K562 (cell line): Measurements from ENCODE around the gene NEURL1B. TPM values are rescaled to one million over a fixed set of nuclear protein-coding genes. Genes with fewer than 3 reads are reported as not detected.

Source experiments
- ATAC-seq: fragments of 200-7000 bp; cut with Tn5 transposase; 3 replicates; pipeline ENCODE4 v1.9.1; 2020; ENCODE audit warnings: moderate library complexity
- BruUV-seq: library from RNA; stranded (reverse); fragments of 400-500 nt; replicated peaks from 2 replicates; lab custom pipeline; 2021; lab: Mats Ljungman, UMichigan
- CTCF ChIA-PET: fragments of 300-600 bp; formaldehyde crosslinking; extraction: SDS; loops from one replicate; lab custom pipeline; 2021; ENCODE audit warnings: low intra/inter-chr PET ratio; lab: Yijun Ruan, JAX
- POLR2A ChIA-PET: fragments of 300-600, 350-650 bp; sonication (Branson Sonifier 250); formaldehyde crosslinking; extraction: SDS; loops from one replicate; lab custom pipeline; 2021; ENCODE audit warnings: antibody characterized with exemption, inconsistent platforms; lab: Yijun Ruan, JAX
- DNase-seq, 4 experiments: peaks; one replicate each; pipeline versions ENCODE4 v3.0.0 to v3.0.0-alpha.2; 2011 to 2018; ENCODE audit warnings: low spot score in 3 of 4, mixed read lengths in 3 of 4; ENCODE audit errors: extremely low read depth in 1 of 4
- FAIRE-seq: peaks from 2 replicates; lab custom pipeline; 2011; peaks lifted over from hg19 to GRCh38; lab: Jason Lieb, UNC
- H2AFZ ChIP-seq: 2 replicates; pipeline ENCODE4 v1.6.0; 2011; ENCODE audit warnings: low read depth, low read length, control low read depth, inconsistent platforms
- H3K27ac ChIP-seq: fragments of 200-600 bp; 3 replicates; pipeline ENCODE4 v1.8.0; 2011; ENCODE audit warnings: low read depth, mild to moderate bottlenecking, control low read depth, inconsistent platforms, low read length, moderate library complexity, mixed read lengths; ENCODE audit errors: extremely low read depth
- H3K27me3 ChIP-seq, 2 experiments: fragments of 300-600 bp in 1 of 2; 2 replicates in 1 of 2; 3 replicates in 1 of 2; pipeline versions ENCODE4 v1.6.0 to v1.8.0; 2011; ENCODE audit warnings: inconsistent platforms in 2 of 2, low read length in 2 of 2, mild to moderate bottlenecking in 1 of 2, mixed read lengths in 1 of 2, moderate library complexity in 1 of 2; ENCODE audit not compliant: control insufficient read depth in 2 of 2, insufficient read depth in 2 of 2
- H3K36me3 ChIP-seq: fragments of 300-600 bp; 3 replicates; pipeline ENCODE4 v1.8.0; 2011; ENCODE audit warnings: mild to moderate bottlenecking, low read length, inconsistent platforms; ENCODE audit not compliant: control insufficient read depth, insufficient read depth
- H3K4me1 ChIP-seq, 2 experiments: fragments of 200-600 bp in 1 of 2; replicated peaks in 1 of 2; 2 replicates in 1 of 2; 3 replicates in 1 of 2; pipeline versions ENCODE4 v1.5.1 to v1.8.0; 2011; ENCODE audit warnings: inconsistent platforms in 2 of 2, low read length in 2 of 2, mild to moderate bottlenecking in 1 of 2, mixed read lengths in 1 of 2, moderate library complexity in 1 of 2; ENCODE audit not compliant: control insufficient read depth in 2 of 2, insufficient read depth in 2 of 2
- H3K4me2 ChIP-seq: 2 replicates; pipeline ENCODE4 v1.6.1; 2011; ENCODE audit warnings: low read length, control low read depth, inconsistent platforms, mixed read lengths; ENCODE audit not compliant: insufficient read depth
- H3K4me3 ChIP-seq: fragments of 200-600 bp; sonication (generic), shearing (Covaris generic); 2 replicates; pipeline ENCODE4 v1.5.1; 2016; ENCODE audit warnings: control low read depth, inconsistent platforms
- H3K79me2 ChIP-seq: fragments of 200-600 bp; 3 replicates; pipeline ENCODE4 v1.8.0; 2011; ENCODE audit warnings: low read length, inconsistent platforms; ENCODE audit not compliant: control insufficient read depth, insufficient read depth
- H3K9ac ChIP-seq, 2 experiments: 2 replicates each; pipeline versions ENCODE4 v1.6.0 to v1.6.1; 2011; ENCODE audit warnings: low read depth in 2 of 2, low read length in 2 of 2, control low read depth in 1 of 2, inconsistent platforms in 1 of 2, mild to moderate bottlenecking in 1 of 2, mixed read lengths in 1 of 2; ENCODE audit not compliant: insufficient read depth in 1 of 2
- H3K9me1 ChIP-seq: one replicate; pipeline ENCODE4 v1.6.0; 2011; ENCODE audit warnings: inconsistent platforms, mild to moderate bottlenecking, low read length, moderate library complexity; ENCODE audit not compliant: control insufficient read depth, insufficient read depth
- H3K9me3 ChIP-seq: replicated peaks from 2 replicates; pipeline ENCODE4 v1.5.1; 2011; ENCODE audit warnings: low read depth, low read length, inconsistent platforms; ENCODE audit not compliant: control insufficient read depth, insufficient read depth
- H4K20me1 ChIP-seq: replicated peaks from 2 replicates; pipeline ENCODE4 v1.6.1; 2011; ENCODE audit warnings: low read length, inconsistent platforms, mixed read lengths; ENCODE audit not compliant: control insufficient read depth, insufficient read depth
- ARHGAP35 ChIP-seq: fragments of 450-650 bp; IDR thresholded peaks from 2 replicates; pipeline ENCODE4 v1.6.1; 2018; ENCODE audit not compliant: partially characterized antibody
- CBFA2T2 ChIP-seq: fragments of 450-650 bp; conservative IDR thresholded peaks from 2 replicates; pipeline ENCODE4 v1.6.1; 2017; ENCODE audit warnings: mild to moderate bottlenecking
- CBFA2T3 ChIP-seq: fragments of 450-650 bp; IDR thresholded peaks from 2 replicates; pipeline ENCODE4 v1.6.1; 2017
- CHD2 ChIP-seq: IDR thresholded peaks from 2 replicates; pipeline ENCODE4 v1.6.1; 2011; ENCODE audit warnings: low read depth, low read length
- EHMT2 ChIP-seq: fragments of 450-650 bp; IDR thresholded peaks from 2 replicates; pipeline ENCODE4 v1.6.1; 2018; ENCODE audit warnings: antibody characterized with exemption
- PHF20 ChIP-seq: fragments of 450-650 bp; IDR thresholded peaks from 2 replicates; pipeline ENCODE4 v1.6.1; 2018; ENCODE audit not compliant: partially characterized antibody
- PHF8 ChIP-seq: fragments of 200-600 bp; sonication (generic); IDR thresholded peaks from 2 replicates; pipeline ENCODE4 v1.6.1; 2012; ENCODE audit warnings: mixed run types, mild to moderate bottlenecking, inconsistent platforms, low read length, moderate library complexity, borderline replicate concordance
- SMAD4 ChIP-seq: fragments of 250-450 bp; sonication (Bioruptor Pico); conservative IDR thresholded peaks from 2 replicates; pipeline ENCODE4 v1.8.0; 2021; ENCODE audit warnings: inconsistent platforms, mild to moderate bottlenecking, moderate library complexity
- SPI1 ChIP-seq: IDR thresholded peaks from 2 replicates; pipeline ENCODE4 v1.6.1; 2011; ENCODE audit warnings: low read depth, low read length, control low read depth, borderline replicate concordance
- TAL1 ChIP-seq: fragments of 450-650 bp; IDR thresholded peaks from 2 replicates; pipeline ENCODE4 v1.6.1; 2016; ENCODE audit warnings: mild to moderate bottlenecking
- TFAP4 ChIP-seq: sonication (generic); formaldehyde crosslinking; IDR thresholded peaks from 2 replicates; pipeline ENCODE4 v1.8.0; 2022; ENCODE audit warnings: missing genetic modification reagents, mild to moderate bottlenecking, moderate library complexity, borderline replicate concordance
- ZNF184 ChIP-seq: sonication (generic); formaldehyde crosslinking; IDR thresholded peaks from 2 replicates; pipeline ENCODE4 v1.5.0; 2020; ENCODE audit warnings: missing genetic modification reagents
- WGBS: fragments of 100-300 bp; shearing (Covaris generic); methylation state at CpG from one replicate; pipeline ENCODE4 v1.1.6; 2016; ENCODE audit warnings: low coverage, mixed read lengths; ENCODE audit not compliant: insufficient coverage; ENCODE audit errors: missing lambda C conversion rate; 5-methylcytosine and 5-hydroxymethylcytosine counted together
- in situ Hi-C: fragments of 300-500 bp; cut with MboI; formaldehyde crosslinking; loops from 4 replicates; pipeline ENCODE4 v1.15.0; 2018; ENCODE audit warnings: inconsistent platforms, mixed read lengths
- intact Hi-C: fragments of 100-400 bp; cut with micrococcal nuclease; formaldehyde crosslinking; loops from 2 replicates; pipeline ENCODE4 v1.14.2; 2022
- polyA plus RNA-seq, 8 experiments: library from polyadenylated mRNA; depleted of rRNA in 4 of 8; stranded (reverse) in 5 of 8; unstranded in 3 of 8; fragments of >200 nt; fragmentation: Nextera tagmentation in 2 of 8; fragmentation: Illumina TruSeq in 1 of 8; extraction: Ambion mirVana in 2 of 8; extraction: Trizol in 1 of 8; gene quantifications; 2 replicates each; pipeline versions ENCODE4 v1.2.1 to v1.2.3, GENCODE V29; 2011 to 2014; ENCODE audit warnings: inconsistent platforms in 1 of 8, missing spikeins in 1 of 8
- total RNA-seq, 7 experiments: library from RNA; depleted of rRNA in 6 of 7; stranded (reverse); fragments of >200 nt in 6 of 7; fragmentation: Illumina TruSeq in 2 of 7; extraction: Trizol in 2 of 7; gene quantifications; 2 replicates each; pipeline versions ENCODE4 v1.2.1 to v1.2.3, GENCODE V29; 2011 to 2021; ENCODE audit warnings: low replicate concordance in 1 of 7

NEURL1B gene
- total and polyA plus RNA-seq, 9 of the 15 experiments (the other 6 are each of a cell fraction or from before 2014, with no cell fraction given), result 0.04 TPM; not detected in 8

GRCh38 chr5:172679628-172680212, 38.7 kb downstream of the NEURL1B start:
- WGBS, result 10% methylated on average over 8 of the region's 8 CpGs
- Histone ChIP-seq H3K9me1 (no peaks in the 10 kb centered on the region), H3K4me2 (no peak overlapping the region), H3K27ac (no peak overlapping the region), H3K9ac (no peak overlapping the region), H2AFZ (no peak overlapping the region), H4K20me1 (no peaks in the 10 kb centered on the region), H3K9me3 (no peaks in the 10 kb centered on the region), H3K4me3 (no peak overlapping the region), H3K79me2 (no peaks in the 10 kb centered on the region), H3K27me3 (peaks cover 5 to 25% of the 10 kb centered on the region in 2 experiments; a peak in 3 of 5 replicates), H3K4me1 (peaks cover 2 to 8% of the 10 kb centered on the region in 2 experiments; a peak in 4 of 5 replicates), H3K36me3 (no peaks in the 10 kb centered on the region)
- ATAC-seq, result peak; percentile 52
- CTCF ChIA-PET, result no interaction called here
- TF ChIP-seq SMAD4 (no peak), CBFA2T2 (0 out of 2 replicates have a peak, but pooled peaks have one; percentile 16), TAL1 (peak; percentile 12; the same call in 1 of the 2 replicates), CBFA2T3 (peak; percentile 54), ZNF184 (CRISPR knock-in tag) (no peak)
- in situ Hi-C loops, result no loop called here
- peak; percentile 23 to 39 (median 30) for DNase-seq
- no peak for FAIRE-seq
- intact Hi-C loops, result no loop called here
- no TSS peak for BruUV-seq
- POLR2A ChIA-PET, result interaction anchor here (0.6 to 0.8 kb wide), 2 partner anchors 39 to 266 kb away, joined by 3 to 4 read pairs; no protein-coding TSS in a partner anchor

DNA sequence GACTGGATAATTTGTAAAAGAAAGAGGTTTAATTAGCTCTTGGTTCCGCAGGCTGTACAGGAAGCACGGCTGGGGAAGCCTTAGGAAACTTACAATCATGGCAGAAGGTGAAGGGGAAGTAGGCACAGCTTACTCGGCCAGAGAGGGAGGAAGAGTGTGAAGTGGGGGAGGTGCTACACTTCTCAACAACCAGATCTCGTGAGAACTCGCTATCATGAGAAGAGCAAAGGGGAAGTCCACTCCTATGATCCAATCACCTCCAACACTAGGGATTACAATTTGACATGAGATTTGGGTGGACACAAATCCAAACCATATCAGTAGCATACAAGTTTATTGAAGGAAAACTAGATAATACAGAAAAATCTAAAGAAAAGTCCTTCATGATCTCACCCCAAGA, 39.9 kb downstream of the NEURL1B start:
- Histone ChIP-seq H3K4me1 (peaks cover 2 to 8% of the 10 kb centered on the region in 2 experiments; a peak in 4 of 5 replicates), H3K79me2 (no peaks in the 10 kb centered on the region), H2AFZ (no peak overlapping the region), H3K27ac (no peak overlapping the region), H3K27me3 (peaks cover 6 to 34% of the 10 kb centered on the region in 2 experiments; a peak in 4 of 5 replicates), H3K36me3 (no peaks in the 10 kb centered on the region), H3K9me3 (no peaks in the 10 kb centered on the region), H4K20me1 (no peaks in the 10 kb centered on the region), H3K9me1 (no peaks in the 10 kb centered on the region), H3K9ac (no peak overlapping the region), H3K4me2 (no peak overlapping the region), H3K4me3 (no peak overlapping the region)
- peak; percentile 82 for ATAC-seq
- no TSS peak for BruUV-seq
- intact Hi-C loops (no loop called here), in situ Hi-C loops (no loop called here)
- WGBS, result 11% methylated on average over 5 of the region's 5 CpGs
- CTCF ChIA-PET, result no interaction called here
- POLR2A ChIA-PET, result no interaction called here
- TF ChIP-seq TFAP4 (no peak), EHMT2 (0 out of 2 replicates have a peak, but pooled peaks have one; percentile 8), PHF8 (no peak), PHF20 (no peak), CHD2 (peak; percentile 91), SPI1 (peak; percentile 79), ARHGAP35 (peak; percentile 67)
- peak in 1 of 4 experiments; percentile 29 for DNase-seq
- no peak for FAIRE-seq
